DND-41 (cell line): Measurements from ENCODE around the gene USP36.

Source experiments
- ATAC-seq: fragments of 200-7000 bp; cut with Tn5 transposase; 3 replicates; pipeline ENCODE4 v1.9.1; 2021; ENCODE audit warnings: low read depth; ENCODE audit not compliant: insufficient read depth
- DNase-seq: peaks from one replicate; pipeline ENCODE4 v3.0.0-alpha.2; 2020
- H2AFZ ChIP-seq: 2 replicates; pipeline ENCODE4 v1.6.0; 2012; ENCODE audit warnings: low read depth, low read length
- H3K27ac ChIP-seq: 2 replicates; pipeline ENCODE4 v1.5.1; 2012; ENCODE audit warnings: low read length, inconsistent platforms
- H3K27me3 ChIP-seq: fragments of 200-600 bp; sonication (generic); 2 replicates; pipeline ENCODE4 v1.6.0; 2012; ENCODE audit warnings: low read length, mild to moderate bottlenecking, inconsistent platforms; ENCODE audit not compliant: insufficient read depth, poor library complexity
- H3K36me3 ChIP-seq: 2 replicates; pipeline ENCODE4 v1.5.1; 2012; ENCODE audit warnings: low read length, inconsistent platforms; ENCODE audit not compliant: insufficient read depth
- H3K4me1 ChIP-seq: 2 replicates; pipeline ENCODE4 v1.5.1; 2012; ENCODE audit warnings: mild to moderate bottlenecking, low read length; ENCODE audit not compliant: insufficient read depth
- H3K4me2 ChIP-seq: 2 replicates; pipeline ENCODE4 v1.6.0; 2012; ENCODE audit warnings: mild to moderate bottlenecking, moderate library complexity, low read length, inconsistent platforms; ENCODE audit not compliant: insufficient read depth
- H3K4me3 ChIP-seq, 2 experiments: fragments of 200-600 bp in 1 of 2; shearing (Covaris generic) in 1 of 2; 2 replicates each; pipeline ENCODE4 v1.5.1; 2012 to 2016; ENCODE audit warnings: inconsistent platforms in 2 of 2, low read length in 2 of 2, mild to moderate bottlenecking in 2 of 2, low read depth in 1 of 2, moderate library complexity in 1 of 2
- H3K79me2 ChIP-seq: 2 replicates; pipeline ENCODE4 v1.6.0; 2012; ENCODE audit warnings: low read length, inconsistent platforms; ENCODE audit not compliant: insufficient read depth
- H3K9ac ChIP-seq: 2 replicates; pipeline ENCODE4 v1.6.0; 2012; ENCODE audit warnings: low read depth, mild to moderate bottlenecking, inconsistent platforms, low read length, moderate library complexity
- H3K9me3 ChIP-seq: 2 replicates; pipeline ENCODE4 v1.5.1; 2012; ENCODE audit warnings: low read length, moderate library complexity, mild to moderate bottlenecking, inconsistent platforms; ENCODE audit not compliant: insufficient read depth, severe bottlenecking
- H4K20me1 ChIP-seq: 2 replicates; pipeline ENCODE4 v1.6.0; 2012; ENCODE audit warnings: low read length; ENCODE audit not compliant: insufficient read depth
- EZH2 ChIP-seq: IDR thresholded peaks from 3 replicates; pipeline ENCODE4 v1.6.1; 2012; ENCODE audit warnings: borderline replicate concordance, low read depth, mild to moderate bottlenecking, moderate library complexity, low read length, inconsistent platforms; ENCODE audit not compliant: severe bottlenecking
- TF ChIP-seq, protein P1 (sequence below): IDR thresholded peaks from 2 replicates; pipeline ENCODE4 v1.5.1; 2012; ENCODE audit warnings: borderline replicate concordance, low read length, moderate library complexity, mild to moderate bottlenecking; ENCODE audit not compliant: poor library complexity, severe bottlenecking; ENCODE audit errors: extremely low read depth

The USP36 gene

DNA sequence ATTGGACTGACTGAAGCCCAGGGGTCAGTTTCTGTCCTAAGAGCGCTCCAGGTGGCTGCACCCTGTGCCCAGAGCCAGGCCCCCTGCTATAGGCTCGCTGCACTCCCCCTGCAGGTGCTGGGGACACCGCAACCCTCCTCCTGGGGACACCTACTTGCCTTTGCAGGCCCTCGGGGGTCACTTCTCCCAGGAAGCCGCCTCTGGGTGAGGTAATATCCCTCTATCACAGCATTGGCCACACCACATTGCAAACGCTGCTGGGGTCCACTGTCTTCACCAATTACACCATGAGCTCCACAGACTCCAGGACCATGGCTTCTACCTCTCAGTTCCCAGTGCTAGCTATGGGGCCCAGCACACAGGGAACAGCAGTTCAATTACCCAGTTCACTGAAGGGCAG lies 14.9 kb downstream of the USP36 start:
- H2AFZ ChIP-seq, result no peak overlapping the region
- peaks cover 96% of the 10 kb centered on the region for H3K36me3 ChIP-seq
- ATAC-seq (no peak), DNase-seq (no peak)
- H3K4me2 ChIP-seq, result no peak overlapping the region
- no peak overlapping the region for H3K27ac ChIP-seq
- TF ChIP-seq, protein P1, sequence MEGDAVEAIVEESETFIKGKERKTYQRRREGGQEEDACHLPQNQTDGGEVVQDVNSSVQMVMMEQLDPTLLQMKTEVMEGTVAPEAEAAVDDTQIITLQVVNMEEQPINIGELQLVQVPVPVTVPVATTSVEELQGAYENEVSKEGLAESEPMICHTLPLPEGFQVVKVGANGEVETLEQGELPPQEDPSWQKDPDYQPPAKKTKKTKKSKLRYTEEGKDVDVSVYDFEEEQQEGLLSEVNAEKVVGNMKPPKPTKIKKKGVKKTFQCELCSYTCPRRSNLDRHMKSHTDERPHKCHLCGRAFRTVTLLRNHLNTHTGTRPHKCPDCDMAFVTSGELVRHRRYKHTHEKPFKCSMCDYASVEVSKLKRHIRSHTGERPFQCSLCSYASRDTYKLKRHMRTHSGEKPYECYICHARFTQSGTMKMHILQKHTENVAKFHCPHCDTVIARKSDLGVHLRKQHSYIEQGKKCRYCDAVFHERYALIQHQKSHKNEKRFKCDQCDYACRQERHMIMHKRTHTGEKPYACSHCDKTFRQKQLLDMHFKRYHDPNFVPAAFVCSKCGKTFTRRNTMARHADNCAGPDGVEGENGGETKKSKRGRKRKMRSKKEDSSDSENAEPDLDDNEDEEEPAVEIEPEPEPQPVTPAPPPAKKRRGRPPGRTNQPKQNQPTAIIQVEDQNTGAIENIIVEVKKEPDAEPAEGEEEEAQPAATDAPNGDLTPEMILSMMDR, result no peak
- TF ChIP-seq EZH2, result no peak
- no peaks in the 10 kb centered on the region for H3K9me3 ChIP-seq
- peaks cover 9% of the 10 kb centered on the region for H3K4me1 ChIP-seq
- H3K4me3 ChIP-seq, result no peak overlapping the region
- no peak overlapping the region for H3K9ac ChIP-seq
- no peaks in the 10 kb centered on the region for H3K27me3 ChIP-seq
- peaks cover 51% of the 10 kb centered on the region; the same call in 1 of the 2 replicates for H4K20me1 ChIP-seq
- peaks cover 13% of the 10 kb centered on the region; the same call in 1 of the 2 replicates for H3K79me2 ChIP-seq

DNA sequence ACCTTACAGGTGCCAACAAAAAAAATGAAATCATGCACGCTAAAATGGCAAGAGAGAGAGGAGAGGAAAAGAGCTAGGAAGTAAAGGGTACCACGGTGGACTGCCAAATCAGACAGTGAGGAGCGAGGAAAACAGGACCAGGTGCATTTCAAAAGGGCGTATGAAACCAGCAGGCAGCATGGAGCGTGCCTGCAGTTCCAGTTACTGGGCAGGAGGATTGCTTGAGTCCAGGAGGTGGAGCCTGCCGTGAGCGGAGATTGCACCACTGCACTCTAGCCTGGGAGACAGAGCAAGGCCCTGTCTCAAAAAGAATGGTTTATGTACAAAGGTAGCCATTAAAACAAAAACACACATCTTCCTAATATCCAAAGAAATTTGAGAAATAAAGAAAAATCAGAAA lies 16.4 kb downstream of the USP36 start:
- Histone ChIP-seq H3K4me2 (no peak overlapping the region), H3K4me3 (no peak overlapping the region), H3K36me3 (peaks cover 96% of the 10 kb centered on the region), H4K20me1 (peaks cover 50% of the 10 kb centered on the region), H3K79me2 (peaks cover 2% of the 10 kb centered on the region; the same call in 1 of the 2 replicates), H3K27me3 (no peaks in the 10 kb centered on the region), H3K9ac (no peak overlapping the region), H2AFZ (no peak overlapping the region), H3K27ac (no peak overlapping the region), H3K4me1 (peaks cover 24% of the 10 kb centered on the region), H3K9me3 (no peaks in the 10 kb centered on the region)
- DNase-seq (no peak), ATAC-seq (no peak)
- TF ChIP-seq, protein P1, result no peak
- no peak for TF ChIP-seq EZH2

DNA sequence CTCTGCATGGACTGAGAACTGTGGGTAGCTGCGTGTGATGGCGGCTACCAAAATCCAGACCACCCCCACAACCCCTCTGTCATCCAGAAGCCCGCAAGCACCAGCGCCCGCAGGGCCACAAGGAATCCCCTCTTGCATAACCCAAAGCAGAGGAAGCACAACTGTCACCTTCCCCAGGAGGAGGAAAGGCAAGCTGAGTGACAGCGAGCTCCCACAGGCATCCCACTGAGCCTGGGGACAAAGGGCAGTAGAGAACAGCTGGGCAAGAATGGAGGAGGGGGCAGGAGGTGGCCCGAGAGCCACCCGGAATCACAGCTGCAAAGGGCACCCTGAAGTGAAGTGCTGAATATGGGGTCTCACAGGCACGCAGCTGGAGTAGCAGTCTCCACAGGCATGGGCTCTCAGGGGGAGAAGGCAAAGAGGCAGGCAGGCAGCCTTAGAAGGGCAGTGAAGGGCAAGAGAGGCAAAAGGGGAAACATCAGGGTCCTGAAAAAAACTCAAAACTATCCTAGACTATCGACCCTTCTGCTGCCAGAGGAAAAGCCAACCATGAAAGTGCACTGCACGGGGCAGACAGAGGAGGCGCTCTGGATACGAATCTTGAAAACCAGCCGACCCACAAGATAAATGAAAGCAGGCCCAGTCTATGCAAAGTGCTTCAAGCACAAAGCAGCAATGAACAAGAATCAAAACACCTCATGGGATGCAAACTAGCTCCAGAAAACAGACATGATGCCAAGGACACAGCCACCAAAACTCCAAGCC lies 17.1 kb downstream of the USP36 start:
- peaks cover 31% of the 10 kb centered on the region for H3K4me1 ChIP-seq
- no peak overlapping the region for H2AFZ ChIP-seq
- no peak for TF ChIP-seq EZH2
- TF ChIP-seq, protein P1, result peak; percentile 39
- DNase-seq (no peak), ATAC-seq (no peak)
- H3K27me3 ChIP-seq, result no peaks in the 10 kb centered on the region
- no peak overlapping the region for H3K9ac ChIP-seq
- peaks cover 2% of the 10 kb centered on the region; the same call in 1 of the 2 replicates for H3K79me2 ChIP-seq
- no peak overlapping the region for H3K4me2 ChIP-seq
- no peak overlapping the region for H3K4me3 ChIP-seq
- peaks cover 92% of the 10 kb centered on the region for H3K36me3 ChIP-seq
- H4K20me1 ChIP-seq, result peaks cover 44% of the 10 kb centered on the region
- H3K9me3 ChIP-seq, result no peaks in the 10 kb centered on the region
- H3K27ac ChIP-seq, result no peak overlapping the region
